Neural cell (in vitro differentiated cells): ENCODE data around the gene GSC. TPM values are rescaled to one million over a fixed set of nuclear protein-coding genes. Genes with fewer than 3 reads are reported as not detected.

Experiments used
- H2AFZ ChIP-seq: fragments of 200-600, 300-800 bp; sonication (generic), shearing (Covaris generic); 2 replicates; pipeline ENCODE4 v1.6.0; 2014; ENCODE audit warnings: low read depth, mild to moderate bottlenecking, antibody characterized with exemption, low read length, moderate library complexity
- H3F3A ChIP-seq: fragments of 200-600 bp; shearing (Covaris generic); 2 replicates; pipeline ENCODE4 v1.6.1; 2016; ENCODE audit warnings: mild to moderate bottlenecking, moderate library complexity, mixed read lengths, antibody characterized with exemption, low read length; ENCODE audit not compliant: insufficient read depth, poor library complexity, severe bottlenecking
- H3K27ac ChIP-seq: fragments of 200-600, 300-800 bp; sonication (generic), shearing (Covaris generic); 2 replicates; pipeline ENCODE4 v1.5.1; 2014; ENCODE audit warnings: mild to moderate bottlenecking, low read length, moderate library complexity
- H3K27me3 ChIP-seq: fragments of 300-800, 200-600 bp; sonication (generic), shearing (Covaris generic); 2 replicates; pipeline ENCODE4 v1.6.0; 2014; ENCODE audit warnings: mild to moderate bottlenecking, low read depth, low read length, moderate library complexity; ENCODE audit not compliant: insufficient read depth
- H3K36me3 ChIP-seq: fragments of 300-800, 200-600 bp; sonication (generic), shearing (Covaris generic); 2 replicates; pipeline ENCODE4 v1.5.1; 2014; ENCODE audit warnings: mild to moderate bottlenecking, antibody characterized with exemption, low read length, moderate library complexity; ENCODE audit not compliant: insufficient read depth
- H3K4me2 ChIP-seq: fragments of 300-800, 200-600 bp; sonication (generic), shearing (Covaris generic); 2 replicates; pipeline ENCODE4 v1.6.0; 2014; ENCODE audit warnings: mild to moderate bottlenecking, low read length
- H3K4me3 ChIP-seq: fragments of 300-800, 200-600 bp; sonication (generic), shearing (Covaris generic); 2 replicates; pipeline ENCODE4 v1.5.1; 2014; ENCODE audit warnings: mild to moderate bottlenecking, low read length, moderate library complexity
- H3K79me2 ChIP-seq: fragments of 200-600 bp; shearing (Covaris generic); replicated peaks from 2 replicates; pipeline ENCODE4 v1.6.0; 2014; ENCODE audit warnings: mild to moderate bottlenecking, low read length, moderate library complexity; ENCODE audit not compliant: insufficient read depth
- H3K9ac ChIP-seq: fragments of 300-800, 200-600 bp; sonication (generic), shearing (Covaris generic); 2 replicates; pipeline ENCODE4 v1.6.1; 2016; ENCODE audit warnings: mild to moderate bottlenecking, low read length, mixed read lengths
- H3K9me2 ChIP-seq: fragments of 200-600 bp; shearing (Covaris generic); 2 replicates; pipeline ENCODE4 v1.6.1; 2016; ENCODE audit warnings: mild to moderate bottlenecking, low read length, mixed read lengths; ENCODE audit not compliant: insufficient read depth
- H3K9me3 ChIP-seq: fragments of 200-600, 300-800 bp; sonication (generic), shearing (Covaris generic); 2 replicates; pipeline ENCODE4 v1.6.1; 2016; ENCODE audit warnings: mild to moderate bottlenecking, mixed run types, low read length, moderate library complexity, mixed read lengths
- H4K20me1 ChIP-seq: fragments of 200-600 bp; shearing (Covaris generic); 2 replicates; pipeline ENCODE4 v1.6.1; 2016; ENCODE audit warnings: mild to moderate bottlenecking, mixed run types; ENCODE audit not compliant: insufficient read depth
- EP300 ChIP-seq: fragments of 450-650 bp; conservative IDR thresholded peaks from 2 replicates; pipeline ENCODE4 v1.6.1; 2014; ENCODE audit warnings: antibody characterized with exemption, mild to moderate bottlenecking, moderate library complexity; ENCODE audit not compliant: poor library complexity, severe bottlenecking
- EZH2 ChIP-seq: fragments of 200-600, 300-800 bp; shearing (Covaris generic), sonication (generic); IDR thresholded peaks from 2 replicates; pipeline ENCODE4 v1.6.1; 2014; ENCODE audit warnings: antibody characterized with exemption, low read length, borderline replicate concordance, mild to moderate bottlenecking; ENCODE audit not compliant: insufficient read depth, poor library complexity, severe bottlenecking
- MXI1 ChIP-seq: fragments of 450-650 bp; conservative IDR thresholded peaks from 2 replicates; pipeline ENCODE4 v1.6.1; 2014; ENCODE audit warnings: antibody characterized with exemption, mild to moderate bottlenecking; ENCODE audit not compliant: poor library complexity, severe bottlenecking
- POLR2AphosphoS5 ChIP-seq: IDR thresholded peaks from 2 replicates; pipeline ENCODE4 v1.6.1; 2012
- RAD21 ChIP-seq: fragments of 450-650 bp; conservative IDR thresholded peaks from 2 replicates; pipeline ENCODE4 v1.6.1; 2014; ENCODE audit warnings: antibody characterized with exemption, mild to moderate bottlenecking, moderate library complexity
- SMC3 ChIP-seq: fragments of 450-650 bp; conservative IDR thresholded peaks from 2 replicates; pipeline ENCODE4 v1.6.1; 2014; ENCODE audit warnings: antibody characterized with exemption, mild to moderate bottlenecking, moderate library complexity; ENCODE audit not compliant: poor library complexity
- TAF1 ChIP-seq: IDR thresholded peaks from 2 replicates; pipeline ENCODE4 v1.6.1; 2012; ENCODE audit warnings: low read depth
- polyA plus RNA-seq: library from polyadenylated mRNA; depleted of rRNA; stranded (reverse); fragments of >200 nt; gene quantifications from 2 replicates; pipeline ENCODE4 v1.2.3, GENCODE V29; 2014
- TF ChIP-seq, protein P1 (sequence below): fragments of 450-650 bp; IDR thresholded peaks from 2 replicates; pipeline ENCODE4 v1.5.1; 2014; ENCODE audit warnings: antibody characterized with exemption, mild to moderate bottlenecking, moderate library complexity; ENCODE audit not compliant: poor library complexity, severe bottlenecking
- TF ChIP-seq, protein P2 (sequence below): IDR thresholded peaks from 2 replicates; pipeline ENCODE4 v1.6.1; 2012; ENCODE audit warnings: borderline replicate concordance

Gene GSC
- polyA plus RNA-seq, 1 donor from 2014 or later: 0.45 TPM

GRCh38 chr14:94771158-94771905, 1.4 kb upstream of the GSC start:
- H3K4me2 ChIP-seq: no peak overlapping the region
- H3K27ac ChIP-seq: no peak overlapping the region
- no peaks in the 10 kb centered on the region for H3K9me3 ChIP-seq
- no peaks in the 10 kb centered on the region for H3F3A ChIP-seq
- H3K9me2 ChIP-seq: no peaks in the 10 kb centered on the region
- peak; percentile 97 for TF ChIP-seq EZH2
- TF ChIP-seq, protein P1, sequence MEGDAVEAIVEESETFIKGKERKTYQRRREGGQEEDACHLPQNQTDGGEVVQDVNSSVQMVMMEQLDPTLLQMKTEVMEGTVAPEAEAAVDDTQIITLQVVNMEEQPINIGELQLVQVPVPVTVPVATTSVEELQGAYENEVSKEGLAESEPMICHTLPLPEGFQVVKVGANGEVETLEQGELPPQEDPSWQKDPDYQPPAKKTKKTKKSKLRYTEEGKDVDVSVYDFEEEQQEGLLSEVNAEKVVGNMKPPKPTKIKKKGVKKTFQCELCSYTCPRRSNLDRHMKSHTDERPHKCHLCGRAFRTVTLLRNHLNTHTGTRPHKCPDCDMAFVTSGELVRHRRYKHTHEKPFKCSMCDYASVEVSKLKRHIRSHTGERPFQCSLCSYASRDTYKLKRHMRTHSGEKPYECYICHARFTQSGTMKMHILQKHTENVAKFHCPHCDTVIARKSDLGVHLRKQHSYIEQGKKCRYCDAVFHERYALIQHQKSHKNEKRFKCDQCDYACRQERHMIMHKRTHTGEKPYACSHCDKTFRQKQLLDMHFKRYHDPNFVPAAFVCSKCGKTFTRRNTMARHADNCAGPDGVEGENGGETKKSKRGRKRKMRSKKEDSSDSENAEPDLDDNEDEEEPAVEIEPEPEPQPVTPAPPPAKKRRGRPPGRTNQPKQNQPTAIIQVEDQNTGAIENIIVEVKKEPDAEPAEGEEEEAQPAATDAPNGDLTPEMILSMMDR: no peak
- H3K27me3 ChIP-seq: peaks cover 100% of the 10 kb centered on the region
- H3K4me3 ChIP-seq: no peak overlapping the region
- no peaks in the 10 kb centered on the region for H3K79me2 ChIP-seq
- H2AFZ ChIP-seq: no peak overlapping the region
- H3K9ac ChIP-seq: no peak overlapping the region
- no peaks in the 10 kb centered on the region for H3K36me3 ChIP-seq
- no peaks in the 10 kb centered on the region for H4K20me1 ChIP-seq

- Histone ChIP-seq H4K20me1 (no peaks in the 10 kb centered on the region), H3K27ac (no peak overlapping the region), H2AFZ (no peak overlapping the region), H3K4me2 (no peak overlapping the region), H3K9me2 (no peaks in the 10 kb centered on the region), H3F3A (no peaks in the 10 kb centered on the region), H3K4me3 (no peak overlapping the region), H3K27me3 (peaks cover 100% of the 10 kb centered on the region), H3K9ac (no peak overlapping the region), H3K36me3 (no peaks in the 10 kb centered on the region), H3K79me2 (no peaks in the 10 kb centered on the region), H3K9me3 (no peaks in the 10 kb centered on the region)
- TF ChIP-seq EP300 (no peak), POLR2AphosphoS5 (no peak), SMC3 (no peak), TAF1 (no peak), RAD21 (no peak)
Observed at GRCh38 chr14:94770815-94771157, 873 bp upstream of the GSC start.

GRCh38 chr14:94770251-94770749, 387 bp upstream of the GSC start:
- Histone ChIP-seq H3K27me3 (peaks cover 100% of the 10 kb centered on the region), H3K79me2 (no peaks in the 10 kb centered on the region), H2AFZ (no peak overlapping the region), H3K9me3 (no peaks in the 10 kb centered on the region), H3K36me3 (no peaks in the 10 kb centered on the region), H3F3A (no peaks in the 10 kb centered on the region), H3K4me3 (peak overlapping the region; percentile 64), H3K9ac (no peak overlapping the region), H3K9me2 (no peaks in the 10 kb centered on the region), H4K20me1 (no peaks in the 10 kb centered on the region), H3K4me2 (peak overlapping the region; percentile 39), H3K27ac (no peak overlapping the region)
- TF ChIP-seq, protein P2, sequence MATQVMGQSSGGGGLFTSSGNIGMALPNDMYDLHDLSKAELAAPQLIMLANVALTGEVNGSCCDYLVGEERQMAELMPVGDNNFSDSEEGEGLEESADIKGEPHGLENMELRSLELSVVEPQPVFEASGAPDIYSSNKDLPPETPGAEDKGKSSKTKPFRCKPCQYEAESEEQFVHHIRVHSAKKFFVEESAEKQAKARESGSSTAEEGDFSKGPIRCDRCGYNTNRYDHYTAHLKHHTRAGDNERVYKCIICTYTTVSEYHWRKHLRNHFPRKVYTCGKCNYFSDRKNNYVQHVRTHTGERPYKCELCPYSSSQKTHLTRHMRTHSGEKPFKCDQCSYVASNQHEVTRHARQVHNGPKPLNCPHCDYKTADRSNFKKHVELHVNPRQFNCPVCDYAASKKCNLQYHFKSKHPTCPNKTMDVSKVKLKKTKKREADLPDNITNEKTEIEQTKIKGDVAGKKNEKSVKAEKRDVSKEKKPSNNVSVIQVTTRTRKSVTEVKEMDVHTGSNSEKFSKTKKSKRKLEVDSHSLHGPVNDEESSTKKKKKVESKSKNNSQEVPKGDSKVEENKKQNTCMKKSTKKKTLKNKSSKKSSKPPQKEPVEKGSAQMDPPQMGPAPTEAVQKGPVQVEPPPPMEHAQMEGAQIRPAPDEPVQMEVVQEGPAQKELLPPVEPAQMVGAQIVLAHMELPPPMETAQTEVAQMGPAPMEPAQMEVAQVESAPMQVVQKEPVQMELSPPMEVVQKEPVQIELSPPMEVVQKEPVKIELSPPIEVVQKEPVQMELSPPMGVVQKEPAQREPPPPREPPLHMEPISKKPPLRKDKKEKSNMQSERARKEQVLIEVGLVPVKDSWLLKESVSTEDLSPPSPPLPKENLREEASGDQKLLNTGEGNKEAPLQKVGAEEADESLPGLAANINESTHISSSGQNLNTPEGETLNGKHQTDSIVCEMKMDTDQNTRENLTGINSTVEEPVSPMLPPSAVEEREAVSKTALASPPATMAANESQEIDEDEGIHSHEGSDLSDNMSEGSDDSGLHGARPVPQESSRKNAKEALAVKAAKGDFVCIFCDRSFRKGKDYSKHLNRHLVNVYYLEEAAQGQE: no peak
- no peak for TF ChIP-seq POLR2AphosphoS5
- TF ChIP-seq RAD21: no peak
- TF ChIP-seq SMC3: no peak
- TF ChIP-seq MXI1: no peak
- TF ChIP-seq TAF1: no peak
- TF ChIP-seq EP300: no peak
- TF ChIP-seq EZH2: no peak
- TF ChIP-seq, protein P1: no peak
